H9 (cell line): ENCODE data around the gene UNC79. TPM values are rescaled to one million over a fixed set of nuclear protein-coding genes. Genes with fewer than 3 reads are reported as not detected.

Experiments
- DNase-seq: peaks from one replicate; pipeline ENCODE4 v3.0.0-alpha.2; 2017
- H2AFZ ChIP-seq: one replicate; pipeline ENCODE4 v1.6.1; 2013; ENCODE audit warnings: mild to moderate bottlenecking, low read length, control low read depth, moderate library complexity
- H2AK5ac ChIP-seq: 2 replicates; pipeline ENCODE4 v1.6.1; 2013; ENCODE audit warnings: low read length, control low read depth, mixed read lengths; ENCODE audit not compliant: insufficient read length
- H2BK120ac ChIP-seq: one replicate; pipeline ENCODE4 v1.6.1; 2013; ENCODE audit warnings: low read depth, mild to moderate bottlenecking, low read length, control low read depth, inconsistent platforms; ENCODE audit not compliant: poor library complexity, severe bottlenecking
- H2BK12ac ChIP-seq: 2 replicates; pipeline ENCODE4 v1.6.1; 2013; ENCODE audit warnings: low read length, control low read depth, mixed read lengths, low read depth; ENCODE audit not compliant: insufficient read length
- H2BK15ac ChIP-seq: 2 replicates; pipeline ENCODE4 v1.6.1; 2013; ENCODE audit warnings: low read depth, low read length, control low read depth
- H2BK20ac ChIP-seq: one replicate; pipeline ENCODE4 v1.6.1; 2013; ENCODE audit warnings: low read depth, mild to moderate bottlenecking, low read length, control low read depth, inconsistent platforms; ENCODE audit not compliant: poor library complexity, severe bottlenecking
- H2BK5ac ChIP-seq: 2 replicates; pipeline ENCODE4 v1.6.1; 2013; ENCODE audit warnings: low read length, control low read depth, mixed read lengths; ENCODE audit not compliant: insufficient read length
- H3K14ac ChIP-seq: 2 replicates; pipeline ENCODE4 v1.6.1; 2013; ENCODE audit warnings: low read length, control low read depth; ENCODE audit not compliant: insufficient read depth
- H3K18ac ChIP-seq: 2 replicates; pipeline ENCODE4 v1.6.1; 2013; ENCODE audit warnings: low read depth, mild to moderate bottlenecking, mixed read lengths, low read length, control low read depth; ENCODE audit not compliant: insufficient read length
- H3K23ac ChIP-seq: 2 replicates; pipeline ENCODE4 v1.6.1; 2013; ENCODE audit warnings: low read length, control low read depth, mixed read lengths, low read depth; ENCODE audit not compliant: insufficient read length
- H3K23me2 ChIP-seq: 2 replicates; pipeline ENCODE4 v1.6.1; 2013; ENCODE audit warnings: low read depth, mild to moderate bottlenecking, mixed read lengths, low read length, control low read depth; ENCODE audit not compliant: insufficient read length, poor library complexity, severe bottlenecking
- H3K27ac ChIP-seq: 2 replicates; pipeline ENCODE4 v1.5.1; 2013; ENCODE audit warnings: low read length, control low read depth, mixed read lengths, low read depth; ENCODE audit not compliant: insufficient read length
- H3K27me3 ChIP-seq: 2 replicates; pipeline ENCODE4 v1.6.1; 2013; ENCODE audit warnings: low read length, control low read depth, inconsistent platforms; ENCODE audit not compliant: insufficient read depth
- H3K4ac ChIP-seq: 2 replicates; pipeline ENCODE4 v1.6.1; 2013; ENCODE audit warnings: low read depth, mild to moderate bottlenecking, control low read depth, inconsistent platforms, low read length, moderate library complexity
- H3K4me1 ChIP-seq: 2 replicates; pipeline ENCODE4 v1.6.1; 2013; ENCODE audit warnings: low read length, control low read depth, inconsistent platforms; ENCODE audit not compliant: insufficient read depth
- H3K4me2 ChIP-seq: 2 replicates; pipeline ENCODE4 v1.6.1; 2013; ENCODE audit warnings: low read length, control low read depth, mixed read lengths; ENCODE audit not compliant: insufficient read length, insufficient read depth
- H3K56ac ChIP-seq: 2 replicates; pipeline ENCODE4 v1.6.1; 2013; ENCODE audit warnings: low read depth, mild to moderate bottlenecking, mixed read lengths, low read length, control low read depth; ENCODE audit not compliant: insufficient read length
- H3K79me1 ChIP-seq: 2 replicates; pipeline ENCODE4 v1.6.1; 2013; ENCODE audit warnings: low read depth, mild to moderate bottlenecking, moderate library complexity, low read length, control low read depth, inconsistent platforms; ENCODE audit not compliant: insufficient read depth, poor library complexity, severe bottlenecking
- H3K79me2 ChIP-seq: 2 replicates; pipeline ENCODE4 v1.6.1; 2013; ENCODE audit warnings: low read length, control low read depth, inconsistent platforms; ENCODE audit not compliant: insufficient read depth
- H3K9ac ChIP-seq: 2 replicates; pipeline ENCODE4 v1.6.1; 2013; ENCODE audit warnings: low read length, control low read depth, mixed read lengths; ENCODE audit not compliant: insufficient read length; ENCODE audit errors: extremely low read depth
- H3K9me3 ChIP-seq: one replicate; pipeline ENCODE4 v1.6.1; 2013; ENCODE audit warnings: low read depth, low read length, inconsistent platforms; ENCODE audit not compliant: control insufficient read depth
- H3T11ph ChIP-seq: one replicate; pipeline ENCODE4 v1.6.1; 2013; ENCODE audit warnings: mild to moderate bottlenecking, low read length, control low read depth, inconsistent platforms
- H4K20me1 ChIP-seq: one replicate; pipeline ENCODE4 v1.6.1; 2013; ENCODE audit not compliant: control insufficient read depth, insufficient read length, insufficient read depth
- H4K5ac ChIP-seq: 2 replicates; pipeline ENCODE4 v1.6.1; 2013; ENCODE audit warnings: low read depth, mild to moderate bottlenecking, mixed read lengths, low read length, control low read depth; ENCODE audit not compliant: insufficient read length
- H4K8ac ChIP-seq: replicated peaks from 2 replicates; pipeline ENCODE4 v1.6.1; 2013; ENCODE audit warnings: low read length, control low read depth, mixed read lengths, low read depth; ENCODE audit not compliant: insufficient read length
- H4K91ac ChIP-seq: 2 replicates; pipeline ENCODE4 v1.6.1; 2013; ENCODE audit warnings: low read depth, mild to moderate bottlenecking, moderate library complexity, mixed read lengths, low read length, control low read depth; ENCODE audit not compliant: insufficient read length
- H3K27ac Mint-ChIP-seq, 3 experiments: 2 replicates in 2 of 3; 3 replicates in 1 of 3; pipeline ENCODE4 v1.8.0; 2020 to 2021; ENCODE audit warnings: mixed read lengths in 3 of 3, mild to moderate bottlenecking in 1 of 3, moderate library complexity in 1 of 3
- H3K27me3 Mint-ChIP-seq: 2 replicates; pipeline ENCODE4 v1.8.0; 2021; ENCODE audit warnings: low read depth, mild to moderate bottlenecking, moderate library complexity, mixed read lengths
- H3K36me3 Mint-ChIP-seq, 3 experiments: 2 replicates in 2 of 3; 3 replicates in 1 of 3; pipeline ENCODE4 v1.8.0; 2020 to 2021; ENCODE audit warnings: low read depth in 3 of 3, mixed read lengths in 3 of 3; ENCODE audit not compliant: insufficient read depth in 1 of 3
- H3K4me1 Mint-ChIP-seq, 2 experiments: 2 replicates each; pipeline ENCODE4 v1.8.0; 2020; ENCODE audit warnings: mixed read lengths in 2 of 2
- H3K4me3 Mint-ChIP-seq, 2 experiments: 2 replicates in 1 of 2; 3 replicates in 1 of 2; pipeline ENCODE4 v1.8.0; 2020 to 2021; ENCODE audit warnings: mild to moderate bottlenecking in 2 of 2, mixed read lengths in 2 of 2, moderate library complexity in 1 of 2
- H3K9me3 Mint-ChIP-seq, 2 experiments: 2 replicates in 1 of 2; 3 replicates in 1 of 2; pipeline ENCODE4 v1.8.0; 2020; ENCODE audit warnings: mild to moderate bottlenecking in 2 of 2, mixed read lengths in 2 of 2, moderate library complexity in 1 of 2
- CTCF ChIP-seq: fragments of 200-600 bp; sonication (generic); conservative IDR thresholded peaks from 3 replicates; pipeline ENCODE4 v1.8.0; 2021; ENCODE audit warnings: antibody characterized with exemption, mild to moderate bottlenecking
- WGBS: extraction: QIAGEN DNeasy Blood & Tissue Kit; methylation state at CpG from one replicate; pipeline ENCODE4 v1.1.7; 2013; ENCODE audit warnings: missing lambda C conversion rate, low lambda C conversion rate, mixed read lengths; ENCODE audit not compliant: insufficient read length; ENCODE audit errors: extremely low coverage; 5-methylcytosine and 5-hydroxymethylcytosine counted together
- total RNA-seq: library from RNA; stranded (reverse); gene quantifications from 2 replicates; pipeline ENCODE4 v1.2.1, GENCODE V29; 2021

The UNC79 gene
- total RNA-seq, 1 experiment from 2014 or later, result 3.0 TPM

- Histone ChIP-seq H3K4ac (no peak overlapping the region), H3K18ac (no peak overlapping the region), H3T11ph (no peak overlapping the region), H3K4me1 (no peaks in the 10 kb centered on the region), H2BK120ac (no peak overlapping the region), H3K23ac (no peak overlapping the region), H3K23me2 (no peaks in the 10 kb centered on the region), H3K56ac (no peak overlapping the region), H4K20me1 (no peaks in the 10 kb centered on the region), H2BK5ac (no peak overlapping the region), H4K8ac (no peak overlapping the region), H3K27me3 (no peaks in the 10 kb centered on the region), H3K9me3 (no peaks in the 10 kb centered on the region), H4K5ac (no peak overlapping the region), H4K91ac (no peak overlapping the region), H2AFZ (no peak overlapping the region), H3K9ac (no peak overlapping the region), H3K79me2 (no peaks in the 10 kb centered on the region), H2BK15ac (no peak overlapping the region), H2AK5ac (no peak overlapping the region), H3K27ac (no peak overlapping the region), H3K4me2 (no peak overlapping the region), H2BK20ac (no peak overlapping the region), H3K79me1 (no peaks in the 10 kb centered on the region), H3K14ac (no peak overlapping the region), H2BK12ac (no peak overlapping the region)
- Mint-ChIP-seq H3K4me1 (peaks cover 0 to 6% of the 10 kb centered on the region in 2 experiments; a peak in 1 of 4 replicates), H3K27me3 (no peaks in the 10 kb centered on the region), H3K36me3 (peaks cover 0 to 4% (median 0%) of the 10 kb centered on the region in 3 experiments; a peak in 2 of 7 replicates), H3K4me3 (no peak overlapping the region), H3K9me3 (no peaks in the 10 kb centered on the region), H3K27ac (no peak overlapping the region)
- DNase-seq, result no peak
- WGBS, result no CpG with 5 or more reads among the region's 1 CpG
- TF ChIP-seq CTCF, result no peak
Measured at GRCh38 chr14:93540235-93540634, 109.5 kb downstream of the UNC79 start.
